Activated CD4-positive, alpha-beta T cell treated with anti-CD3 and anti-CD28 coated beads, Interleukin-2, amount 50 U/mL, for 4 hours (primary cell): ENCODE measurements around the gene DEPDC1.
A peak's percentile ranks its signal among the peaks of the same experiment; 100 is the strongest.
"Not testable (repeated sequence)": the region's sequence is repeated elsewhere in the genome, so short reads cannot be mapped to it uniquely, and the experiment has no call there.

Experiments used
- DNase-seq, 2 experiments: peaks; one replicate each; pipeline ENCODE4 v3.0.0-alpha.2; 2020

The DEPDC1 gene, protein sequence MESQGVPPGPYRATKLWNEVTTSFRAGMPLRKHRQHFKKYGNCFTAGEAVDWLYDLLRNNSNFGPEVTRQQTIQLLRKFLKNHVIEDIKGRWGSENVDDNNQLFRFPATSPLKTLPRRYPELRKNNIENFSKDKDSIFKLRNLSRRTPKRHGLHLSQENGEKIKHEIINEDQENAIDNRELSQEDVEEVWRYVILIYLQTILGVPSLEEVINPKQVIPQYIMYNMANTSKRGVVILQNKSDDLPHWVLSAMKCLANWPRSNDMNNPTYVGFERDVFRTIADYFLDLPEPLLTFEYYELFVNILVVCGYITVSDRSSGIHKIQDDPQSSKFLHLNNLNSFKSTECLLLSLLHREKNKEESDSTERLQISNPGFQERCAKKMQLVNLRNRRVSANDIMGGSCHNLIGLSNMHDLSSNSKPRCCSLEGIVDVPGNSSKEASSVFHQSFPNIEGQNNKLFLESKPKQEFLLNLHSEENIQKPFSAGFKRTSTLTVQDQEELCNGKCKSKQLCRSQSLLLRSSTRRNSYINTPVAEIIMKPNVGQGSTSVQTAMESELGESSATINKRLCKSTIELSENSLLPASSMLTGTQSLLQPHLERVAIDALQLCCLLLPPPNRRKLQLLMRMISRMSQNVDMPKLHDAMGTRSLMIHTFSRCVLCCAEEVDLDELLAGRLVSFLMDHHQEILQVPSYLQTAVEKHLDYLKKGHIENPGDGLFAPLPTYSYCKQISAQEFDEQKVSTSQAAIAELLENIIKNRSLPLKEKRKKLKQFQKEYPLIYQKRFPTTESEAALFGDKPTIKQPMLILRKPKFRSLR

DNA sequence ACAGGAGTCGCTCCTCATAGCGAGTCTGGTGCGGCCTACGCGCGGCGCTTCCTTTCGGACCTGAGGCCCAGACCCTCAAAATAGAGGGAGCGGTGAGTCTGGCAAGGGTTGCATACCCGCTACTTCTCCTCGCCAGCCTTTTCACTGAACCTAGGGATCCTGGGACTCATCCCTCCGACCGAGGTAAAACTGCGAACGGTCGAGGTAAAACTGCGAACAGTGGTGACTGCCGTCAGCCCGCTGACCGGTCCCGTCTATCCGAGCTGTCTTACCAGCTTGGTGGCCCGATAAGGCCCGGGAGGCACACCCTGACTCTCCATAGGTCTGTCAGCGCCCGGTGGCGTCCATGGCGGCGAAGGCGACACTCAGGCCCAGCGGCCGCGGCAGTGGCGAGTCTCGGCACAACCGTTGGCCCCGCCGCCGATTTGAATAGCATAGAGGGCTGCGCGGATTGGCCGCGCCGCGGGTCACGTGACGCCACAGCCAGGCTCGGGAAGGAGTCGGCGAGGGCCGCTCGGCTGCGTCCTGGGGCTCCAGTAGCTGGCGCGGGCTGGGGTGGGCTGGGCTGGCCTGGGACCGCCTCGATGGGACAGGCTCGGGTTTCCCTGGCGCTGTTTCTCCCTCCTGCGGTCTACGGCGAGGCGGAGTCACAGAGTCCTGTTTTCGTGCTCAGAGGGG, at the start of gene DEPDC1:
TSS of gene DEPDC1 (minus strand) at position 403 of the 678 bp plus-strand sequence. CDS start at position 320, 83 bp downstream.
- DNase-seq = peak; percentile 52 to 54

DNA sequence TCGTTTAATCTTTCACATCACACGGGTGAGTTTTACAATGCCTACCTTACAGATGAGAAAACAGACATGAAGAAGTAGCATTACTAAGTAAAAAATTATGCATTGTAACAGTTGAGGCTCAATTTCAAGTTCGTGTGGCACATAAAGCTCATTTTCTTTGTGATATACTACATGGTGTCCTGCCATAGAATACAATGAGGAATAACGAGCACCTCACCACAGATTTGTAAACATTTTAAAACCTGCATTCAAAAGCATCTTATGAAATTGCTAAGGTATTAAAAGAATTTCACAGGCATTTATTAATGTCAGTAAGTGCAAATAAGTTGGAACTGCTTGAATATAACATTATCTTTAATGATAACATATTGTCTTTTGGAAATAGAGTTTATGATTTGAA, 47.8 kb upstream of the DEPDC1 start:
- no peak for DNase-seq

DNA sequence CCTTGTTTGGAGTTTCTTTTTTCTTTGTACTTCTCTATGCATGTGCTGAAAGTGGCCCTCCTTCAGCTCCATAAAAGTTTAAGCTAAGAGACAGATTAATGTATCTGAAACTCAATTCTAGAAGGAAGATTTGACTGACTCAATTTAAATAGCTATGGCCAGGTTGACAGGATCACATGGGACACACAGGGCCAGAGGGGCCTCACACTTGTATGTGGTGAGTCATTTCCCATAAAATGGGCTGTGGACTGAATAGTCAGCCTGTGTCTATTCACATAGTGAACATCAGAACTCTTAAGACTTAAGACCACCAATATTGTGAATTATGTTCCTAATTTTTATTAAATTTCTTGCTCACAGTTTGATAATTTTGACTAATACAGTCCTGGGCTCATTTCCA, 45.7 kb upstream of the DEPDC1 start:
- DNase-seq = no peak

DNA sequence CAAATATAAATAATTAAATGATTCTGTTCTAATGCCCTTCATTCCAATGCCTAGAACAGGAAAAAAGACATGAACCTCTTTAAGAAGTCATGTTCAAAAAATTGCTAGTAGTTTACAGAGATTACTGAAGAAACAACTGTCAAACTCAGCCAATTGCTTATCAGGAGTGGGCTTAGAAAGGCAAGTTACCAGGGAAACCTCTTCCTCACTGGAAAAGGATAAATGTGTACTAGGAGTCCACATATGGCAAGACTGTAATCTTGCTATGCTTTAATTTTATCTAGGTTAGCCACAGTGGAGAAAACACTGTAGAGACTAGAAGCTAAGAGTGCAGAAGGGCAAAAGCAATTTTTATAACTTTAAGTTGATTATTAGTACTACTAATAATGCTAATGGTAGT, 42.1 kb upstream of the DEPDC1 start:
- DNase-seq = no peak

DNA sequence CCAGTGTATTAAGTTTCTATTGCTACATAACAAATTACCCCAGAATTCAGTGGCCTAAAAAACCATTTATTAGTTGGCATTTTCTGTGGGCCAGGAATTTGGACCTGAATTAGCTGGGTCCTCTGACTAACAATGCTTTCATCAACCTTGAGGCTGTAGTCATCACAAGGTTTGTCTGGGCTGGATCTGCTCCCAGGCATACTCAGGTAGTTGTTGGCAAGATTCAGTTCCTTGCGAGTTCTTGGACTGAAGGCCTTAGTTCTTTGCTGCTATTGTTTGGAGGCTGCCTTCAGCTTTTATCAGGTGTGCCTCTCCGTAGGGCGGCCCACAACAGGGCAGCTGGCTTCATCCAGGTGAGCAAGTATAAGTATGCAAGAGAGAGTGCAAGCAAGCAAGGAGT, 31.4 kb upstream of the DEPDC1 start:
- no peak for DNase-seq

DNA sequence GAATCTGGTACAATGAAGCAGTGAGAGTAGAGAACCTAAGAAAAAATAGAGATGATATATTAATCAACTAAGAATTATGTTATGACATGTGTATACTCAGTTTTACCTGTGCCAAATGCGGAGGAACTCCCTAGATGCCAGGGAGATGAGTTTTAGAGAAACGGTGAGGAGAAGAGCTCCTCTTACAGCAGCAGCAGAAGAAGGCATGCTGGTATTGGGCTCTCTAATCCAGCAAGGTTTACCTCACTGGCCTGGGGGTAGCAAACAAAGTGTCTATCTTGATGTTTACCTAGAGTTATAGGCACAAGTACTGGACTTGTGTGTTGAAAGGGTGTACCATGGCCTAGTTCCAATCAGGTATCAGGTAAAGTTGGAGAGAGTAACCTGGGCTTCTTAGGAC, 28.9 kb upstream of the DEPDC1 start:
- DNase-seq = no peak

DNA sequence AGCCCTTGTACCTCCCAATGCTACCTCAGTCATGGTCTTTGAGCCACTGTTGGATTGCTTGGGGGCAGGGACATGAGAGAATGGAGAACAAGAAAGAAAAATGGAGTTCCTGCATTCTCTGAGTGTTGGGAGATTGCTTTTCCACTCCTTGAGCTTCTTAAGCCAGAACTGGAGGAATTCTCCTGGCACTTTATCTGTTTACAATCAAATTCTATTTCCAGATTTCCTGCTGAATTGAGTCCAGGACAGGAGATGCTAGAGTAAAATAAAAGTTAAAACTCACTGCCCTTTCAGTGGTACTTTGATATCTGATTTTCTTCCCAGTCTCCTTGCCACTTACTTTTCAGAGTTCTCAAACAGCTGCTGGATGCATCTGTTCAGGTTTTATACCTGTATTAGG, 24.4 kb upstream of the DEPDC1 start:
- DNase-seq = no peak

DNA sequence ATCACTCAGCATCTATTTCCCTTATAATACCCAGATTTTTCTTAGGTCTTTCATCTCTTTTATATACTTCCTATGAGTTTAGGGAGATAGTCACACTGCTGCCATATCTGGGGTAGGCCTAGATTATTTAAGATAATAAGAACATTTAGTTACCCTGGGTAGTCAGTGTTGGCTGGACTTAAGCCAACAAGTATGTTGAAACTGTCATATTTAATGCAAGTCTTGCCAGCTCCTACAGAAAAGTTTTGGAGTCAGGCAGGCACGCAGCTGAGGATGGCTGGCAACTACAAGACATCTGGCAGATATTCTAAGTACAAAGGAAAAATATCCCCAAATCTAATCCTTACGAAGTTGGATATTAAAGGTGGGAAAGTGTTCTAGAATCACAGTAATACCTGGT, 19.2 kb upstream of the DEPDC1 start:
- no peak for DNase-seq

DNA sequence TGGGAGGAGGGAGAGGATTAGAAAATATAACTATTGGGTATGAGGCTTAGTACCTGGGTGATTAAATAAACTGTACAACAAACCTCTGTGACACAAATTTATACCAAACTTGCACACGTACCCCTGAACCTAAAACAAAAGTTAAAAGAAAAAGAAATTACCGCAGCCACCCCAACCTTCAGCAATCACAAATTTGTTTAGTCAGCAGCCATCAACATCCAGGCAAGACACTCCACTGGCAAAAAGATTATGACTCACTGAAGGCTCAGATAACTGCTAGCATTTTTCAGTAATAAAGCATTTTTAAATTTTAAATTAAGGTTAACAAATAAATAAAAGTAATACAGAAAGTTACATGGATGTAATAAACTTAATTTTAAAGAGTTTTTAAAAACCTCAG, 14.4 kb upstream of the DEPDC1 start:
- no peak for DNase-seq

DNA sequence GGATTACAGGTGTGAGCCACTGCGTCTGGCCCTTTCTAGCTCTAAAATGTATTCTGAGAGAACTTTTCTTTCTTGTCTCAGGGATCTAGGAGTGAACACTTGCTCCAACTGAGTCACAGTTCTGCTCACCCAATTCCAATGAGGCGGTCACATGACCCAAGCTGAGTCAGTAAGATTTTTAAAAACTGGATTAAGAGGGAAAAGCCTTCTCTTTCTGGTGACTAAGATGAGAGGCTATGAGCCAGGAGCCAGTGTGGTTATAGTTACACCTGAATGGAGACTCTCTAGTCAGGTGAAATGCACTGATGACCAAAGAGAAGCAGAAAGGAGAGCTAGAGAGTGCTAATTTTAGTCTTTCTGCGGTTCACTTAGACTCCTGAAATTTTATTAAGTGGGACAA, 9.5 kb upstream of the DEPDC1 start:
- no peak for DNase-seq

DNA sequence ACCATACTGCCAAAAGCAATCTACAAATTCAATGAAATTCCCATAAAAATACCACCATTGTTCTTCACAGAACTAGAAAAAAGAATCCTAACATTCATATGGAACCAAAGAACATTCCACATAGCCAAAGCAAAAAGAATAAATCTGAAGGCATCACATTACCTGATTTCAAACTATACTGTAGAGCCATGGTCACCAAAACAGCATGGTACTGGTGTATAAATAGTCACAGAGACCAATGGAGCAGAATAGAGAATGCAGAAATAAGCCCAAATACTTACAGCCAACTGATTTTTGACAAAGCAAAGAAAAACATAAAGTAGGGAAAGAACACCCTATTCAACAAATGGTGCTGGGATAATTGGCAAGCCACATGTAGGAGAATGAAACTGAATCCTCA, 6.2 kb upstream of the DEPDC1 start:
- DNase-seq = no peak

DNA sequence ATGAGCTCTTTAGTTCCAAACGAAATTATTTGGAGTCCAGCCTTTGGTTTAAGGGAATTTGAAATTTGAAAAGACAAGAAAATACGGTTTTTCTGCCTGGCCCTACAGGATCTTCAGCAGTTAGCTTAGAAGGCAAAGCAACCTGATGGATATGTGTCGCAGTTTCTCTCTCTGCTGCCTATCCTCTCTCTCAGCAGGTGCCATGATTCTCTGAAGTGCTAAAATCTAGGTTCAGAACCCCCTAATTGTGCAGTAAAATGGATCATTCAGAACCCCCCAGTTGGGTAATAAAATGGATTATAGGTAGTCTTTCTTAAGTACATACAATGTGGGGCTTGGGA, 446 bp upstream of the DEPDC1 start:
- DNase-seq = no peak

DNA sequence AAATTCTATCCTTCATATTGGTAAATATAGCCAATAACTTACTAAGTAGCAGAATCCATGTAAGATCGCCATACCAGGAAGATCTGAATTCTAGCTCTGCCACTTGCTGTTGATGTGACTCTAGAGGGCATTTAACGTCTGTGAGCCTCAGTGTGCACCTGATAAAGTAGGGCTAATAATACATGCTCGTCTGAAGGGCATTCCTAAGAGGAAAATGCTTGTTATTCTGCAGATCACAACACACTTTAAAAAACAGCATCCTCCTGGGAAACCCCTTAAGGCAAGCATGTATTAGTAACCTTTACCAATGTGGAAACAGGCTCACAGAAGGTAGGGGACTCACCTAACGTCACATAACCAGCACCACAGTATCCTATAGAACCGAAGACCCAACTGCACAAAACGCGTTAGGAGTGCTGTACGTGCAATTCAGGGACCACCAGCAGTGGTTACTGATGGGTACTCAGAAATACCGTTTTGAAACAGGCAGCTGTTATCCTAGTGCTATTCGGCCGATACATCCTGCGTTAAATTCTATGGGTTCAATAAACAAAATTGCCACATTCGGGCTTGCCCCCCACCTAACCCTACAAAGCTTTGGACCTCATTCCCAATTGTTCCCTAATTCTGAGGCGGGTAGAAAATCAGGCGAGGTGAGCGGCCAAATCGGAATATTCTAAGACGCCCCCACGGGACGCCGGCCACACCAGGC, 758 bp downstream of the DEPDC1 start:
- DNase-seq = no peak

DNA sequence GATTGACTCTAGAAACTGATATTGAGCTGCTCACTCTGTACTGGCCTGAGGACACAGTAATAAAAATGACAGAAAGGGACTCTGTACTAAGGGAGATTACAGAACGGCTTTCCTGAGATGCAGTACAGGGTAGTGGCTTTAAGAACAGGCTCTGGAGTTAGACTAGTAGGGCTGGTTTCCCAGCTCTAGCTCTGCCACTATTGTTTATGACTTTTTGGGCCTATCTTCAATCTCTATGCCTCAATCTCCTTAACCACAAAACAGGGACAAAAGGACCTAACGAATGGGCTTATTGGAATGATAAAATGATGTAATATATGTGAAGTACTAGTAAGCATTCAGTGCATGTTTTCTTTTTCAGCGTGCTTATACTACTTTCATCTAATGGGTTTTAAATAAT, 1.4 kb downstream of the DEPDC1 start:
- DNase-seq = no peak

DNA sequence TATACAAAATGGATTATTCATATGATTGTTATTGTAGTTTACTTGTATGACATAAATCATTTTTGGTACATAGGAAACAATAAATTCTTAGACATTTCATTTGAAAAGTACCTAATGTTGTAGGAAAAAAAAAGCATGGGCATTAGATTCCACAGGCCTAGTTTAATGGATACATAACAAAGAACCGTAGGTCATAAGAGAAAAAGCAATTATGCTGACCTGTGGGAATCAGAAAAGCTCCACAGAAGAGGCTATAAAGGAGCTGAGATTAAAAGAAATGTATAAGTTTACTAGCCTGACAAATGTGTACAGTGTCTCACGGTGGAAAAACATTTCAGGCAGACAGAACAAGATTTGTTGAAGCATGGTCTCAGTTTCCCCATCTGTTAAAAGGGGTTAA, 3.7 kb downstream of the DEPDC1 start:
- DNase-seq = no peak

DNA sequence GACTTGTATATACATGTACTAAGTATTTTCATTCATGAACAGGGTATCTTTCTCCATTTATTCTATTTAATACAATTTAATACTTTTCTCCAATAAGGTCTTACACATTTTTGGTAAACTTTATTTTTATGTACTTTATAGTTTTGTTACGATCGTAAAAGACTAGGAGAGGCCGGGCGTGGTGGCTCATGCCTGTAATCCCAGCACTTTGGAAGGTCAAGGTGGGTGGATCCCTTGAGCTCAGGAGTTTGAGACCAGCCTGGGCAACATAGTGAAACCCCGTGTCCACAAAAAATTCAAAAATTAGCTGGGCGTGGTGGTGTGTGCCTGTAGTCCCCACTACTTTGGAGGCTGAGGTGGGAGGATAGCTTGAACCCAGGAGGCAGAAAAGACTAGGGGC, 4.6 kb downstream of the DEPDC1 start:
- not testable (repeated sequence) for DNase-seq

DNA sequence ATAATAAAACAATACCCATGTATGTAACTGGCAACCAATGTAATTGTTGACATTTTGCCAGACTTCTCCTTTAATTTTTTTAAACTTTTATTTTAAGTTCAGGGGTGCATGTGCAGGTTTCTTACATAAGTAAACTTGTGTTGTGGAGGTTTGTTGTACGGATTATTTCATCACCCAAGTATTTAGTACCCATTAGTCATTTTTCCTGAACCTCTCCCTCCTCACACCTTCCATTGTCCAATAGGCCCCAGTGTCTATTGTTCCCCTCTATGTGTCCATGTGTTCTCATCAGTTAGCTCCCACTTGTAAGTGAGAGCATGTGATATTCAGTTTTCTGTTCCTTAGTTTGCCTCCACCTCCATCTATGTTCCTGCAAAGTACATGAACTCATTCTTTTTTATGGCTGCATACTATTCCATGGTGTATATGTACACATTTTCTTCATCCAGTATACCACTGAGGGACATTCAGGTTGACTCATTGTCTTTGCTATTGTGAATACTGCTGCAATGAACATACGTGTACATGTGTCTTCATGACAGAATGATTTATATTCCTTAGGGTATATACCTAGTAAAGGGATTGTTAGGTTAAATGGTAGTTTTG, 6.7 kb downstream of the DEPDC1 start:
- DNase-seq = no peak

DNA sequence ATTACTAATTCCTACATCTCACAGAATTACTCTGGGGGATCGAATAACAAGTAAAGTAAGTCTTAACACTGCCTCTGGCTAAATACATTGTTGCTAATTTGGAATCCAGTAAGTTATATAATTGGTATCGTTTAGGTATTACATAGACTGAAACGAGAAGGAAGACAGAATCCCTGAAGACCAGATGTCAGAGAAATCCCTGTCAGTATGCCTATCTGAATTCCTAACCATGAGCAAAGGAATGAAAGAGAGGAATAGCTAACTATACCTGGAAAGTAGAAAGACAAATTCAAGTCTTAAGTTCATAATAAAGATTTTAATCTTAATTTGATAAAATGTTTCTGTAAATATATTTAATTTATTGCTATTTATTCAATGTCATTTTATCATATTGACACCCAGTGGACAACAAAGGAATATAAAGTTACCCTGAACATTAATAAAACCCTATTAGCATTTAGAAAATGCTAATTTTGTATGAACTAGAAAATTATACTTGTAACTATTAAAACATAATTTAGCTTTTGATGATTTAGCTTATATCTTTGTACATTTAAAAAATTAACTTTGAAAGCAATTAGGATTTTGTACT, 11.4 kb downstream of the DEPDC1 start:
- DNase-seq = no peak

DNA sequence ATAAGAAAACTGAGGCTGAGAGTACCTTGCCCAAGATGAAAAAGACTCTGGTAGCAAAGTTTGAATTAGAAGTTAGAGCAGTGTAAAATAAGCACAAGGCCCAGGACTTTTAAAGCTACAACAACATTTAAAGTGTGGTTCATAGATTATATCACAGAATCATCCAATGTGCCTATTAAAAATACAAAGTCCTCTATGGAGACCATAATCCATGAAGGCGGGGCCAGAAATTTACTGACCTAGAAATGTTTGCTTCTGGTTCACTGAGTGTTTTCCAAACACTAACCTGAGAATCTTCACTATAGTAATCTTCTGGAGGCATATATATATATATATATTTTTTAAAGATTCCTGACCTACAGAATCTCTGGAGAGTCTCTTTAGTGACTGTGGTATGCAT, 12.3 kb downstream of the DEPDC1 start:
- DNase-seq = no peak

DNA sequence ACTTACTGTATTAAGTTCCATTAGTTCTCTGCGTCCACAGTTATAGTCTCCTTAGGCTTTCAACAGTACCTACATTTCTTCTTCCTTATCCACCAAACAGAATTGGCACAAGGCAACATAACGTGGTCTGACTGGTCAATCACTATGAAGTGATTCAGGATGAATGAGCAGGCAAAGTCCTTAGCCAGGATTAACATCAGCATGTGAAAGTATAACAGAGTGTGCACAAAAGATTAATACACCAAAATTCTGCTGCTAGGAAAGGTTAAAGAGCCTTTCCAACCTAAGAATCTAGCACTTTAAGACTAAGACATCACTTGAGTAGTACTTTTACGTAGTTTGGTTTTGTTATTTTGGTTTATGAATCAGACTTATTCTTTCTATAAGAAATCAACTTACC, 15.8 kb downstream of the DEPDC1 start:
- no peak for DNase-seq

DNA sequence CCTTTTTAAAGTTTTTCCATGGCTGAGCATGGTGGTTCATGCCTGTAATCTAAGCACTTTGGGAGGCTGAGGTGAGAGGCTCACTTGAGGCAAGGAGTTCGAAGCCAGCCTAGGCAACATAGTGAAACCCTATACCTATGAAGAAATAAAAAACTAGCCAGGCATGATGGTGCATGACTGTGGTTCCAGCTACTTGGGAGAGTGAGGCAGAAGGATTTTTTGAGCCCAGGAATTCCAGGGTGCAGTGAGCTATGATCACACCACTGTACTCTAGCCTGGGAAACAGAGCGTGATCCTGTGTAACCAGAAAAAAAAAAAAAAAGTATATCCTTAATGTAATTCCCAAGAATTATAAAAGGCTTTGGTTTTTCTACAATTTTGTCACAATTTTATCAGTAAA, 17.4 kb downstream of the DEPDC1 start:
- no peak for DNase-seq

DNA sequence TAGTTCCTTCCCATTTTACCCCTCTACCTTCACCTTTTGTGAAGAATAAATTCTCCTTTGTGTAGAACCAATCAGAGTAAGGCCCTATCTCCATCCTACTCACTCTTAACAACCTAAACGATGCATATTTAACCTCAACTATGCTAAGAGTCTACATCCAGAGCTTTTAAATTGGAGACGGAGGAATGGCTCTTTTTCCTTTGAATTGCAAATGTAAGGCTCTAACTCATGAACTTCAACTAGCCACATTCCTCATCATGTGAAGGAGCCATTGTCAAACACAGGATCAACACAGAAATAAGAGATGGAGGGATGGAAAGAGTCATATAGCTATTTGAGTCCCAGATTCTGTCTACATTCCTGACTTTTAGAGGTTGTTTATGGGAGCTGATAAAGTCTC, 18.2 kb downstream of the DEPDC1 start:
- DNase-seq = no peak
